SU-DHL-6 (cell line): ENCODE data around the gene SLC8A1.

Source experiments
- EZH2phosphoT487 ChIP-seq: fragments of 200-600 bp; sonication (generic), shearing (Covaris generic); conservative IDR thresholded peaks from 2 replicates; pipeline ENCODE4 v1.6.1; 2018; ENCODE audit warnings: mild to moderate bottlenecking, antibody characterized with exemption, low read length, moderate library complexity, mixed read lengths
- TF ChIP-seq, protein P1 (sequence below): fragments of 200-600 bp; sonication (generic); IDR thresholded peaks from one replicate; pipeline ENCODE4 v1.5.1; 2017; ENCODE audit warnings: antibody characterized with exemption, mild to moderate bottlenecking, low read length, moderate library complexity; ENCODE audit not compliant: insufficient read depth, poor library complexity, severe bottlenecking

DNA sequence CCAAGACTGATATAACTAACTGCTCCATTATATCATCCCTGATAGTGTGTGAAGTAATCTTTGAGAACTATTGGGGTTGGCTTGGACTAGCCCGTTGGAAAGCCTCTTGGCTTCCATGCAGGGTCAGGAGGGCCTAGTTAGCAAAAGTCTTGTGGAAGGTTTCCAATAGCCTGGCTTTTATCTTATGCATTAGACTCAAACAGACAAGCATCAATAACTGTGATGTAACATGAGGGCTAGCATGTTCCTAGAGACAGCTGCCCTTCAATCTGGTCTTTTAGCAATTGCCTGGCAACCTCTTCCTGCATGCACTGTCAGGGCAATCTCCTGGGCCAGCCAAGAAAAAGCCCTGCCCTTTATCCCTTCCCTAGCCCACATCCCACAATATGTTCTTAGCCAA lies 18.2 kb downstream of the SLC8A1 start:
- TF ChIP-seq, protein P1, sequence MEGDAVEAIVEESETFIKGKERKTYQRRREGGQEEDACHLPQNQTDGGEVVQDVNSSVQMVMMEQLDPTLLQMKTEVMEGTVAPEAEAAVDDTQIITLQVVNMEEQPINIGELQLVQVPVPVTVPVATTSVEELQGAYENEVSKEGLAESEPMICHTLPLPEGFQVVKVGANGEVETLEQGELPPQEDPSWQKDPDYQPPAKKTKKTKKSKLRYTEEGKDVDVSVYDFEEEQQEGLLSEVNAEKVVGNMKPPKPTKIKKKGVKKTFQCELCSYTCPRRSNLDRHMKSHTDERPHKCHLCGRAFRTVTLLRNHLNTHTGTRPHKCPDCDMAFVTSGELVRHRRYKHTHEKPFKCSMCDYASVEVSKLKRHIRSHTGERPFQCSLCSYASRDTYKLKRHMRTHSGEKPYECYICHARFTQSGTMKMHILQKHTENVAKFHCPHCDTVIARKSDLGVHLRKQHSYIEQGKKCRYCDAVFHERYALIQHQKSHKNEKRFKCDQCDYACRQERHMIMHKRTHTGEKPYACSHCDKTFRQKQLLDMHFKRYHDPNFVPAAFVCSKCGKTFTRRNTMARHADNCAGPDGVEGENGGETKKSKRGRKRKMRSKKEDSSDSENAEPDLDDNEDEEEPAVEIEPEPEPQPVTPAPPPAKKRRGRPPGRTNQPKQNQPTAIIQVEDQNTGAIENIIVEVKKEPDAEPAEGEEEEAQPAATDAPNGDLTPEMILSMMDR, result no peak
- TF ChIP-seq EZH2phosphoT487, result no peak
